H1 (cell line): ENCODE results near the gene TK1. TPM values are rescaled to one million over a fixed set of nuclear protein-coding genes. Genes with fewer than 3 reads are reported as not detected.
A peak's percentile ranks its signal among the peaks of the same experiment; 100 is the strongest.

Experiments
- CTCF ChIA-PET: fragments of 300-600 bp; sonication (Branson Sonifier 250); formaldehyde crosslinking; loops from one replicate; lab custom pipeline; 2021; ENCODE audit not compliant: partially characterized antibody; lab: Charles Lee
- POLR2A ChIA-PET: fragments of 300-600 bp; sonication (Branson Sonifier 250); formaldehyde crosslinking; loops from one replicate; lab custom pipeline; 2021; ENCODE audit warnings: inconsistent platforms; ENCODE audit not compliant: partially characterized antibody; lab: Charles Lee
- DNase-seq, 2 experiments: peaks; one replicate each; pipeline versions ENCODE4 v3.0.0 to v3.0.0-alpha.2; 2010 to 2022; ENCODE audit warnings: low spot score in 2 of 2, low read depth in 1 of 2, mixed read lengths in 1 of 2
- FAIRE-seq: peaks from 2 replicates; lab custom pipeline; 2011; peaks lifted over from hg19 to GRCh38; lab: Jason Lieb, UNC
- H2AFZ ChIP-seq: 2 replicates; pipeline ENCODE4 v1.8.1; 2012; ENCODE audit warnings: low read length, inconsistent platforms
- H2AK5ac ChIP-seq: 2 replicates; pipeline ENCODE4 v1.6.1; 2013; ENCODE audit warnings: low read depth, low read length
- H2BK120ac ChIP-seq: replicated peaks from 2 replicates; pipeline ENCODE3; 2013; ENCODE audit warnings: low read depth, low read length, inconsistent platforms
- H2BK12ac ChIP-seq: 2 replicates; pipeline ENCODE4 v1.6.1; 2013; ENCODE audit warnings: low read depth, low read length
- H2BK15ac ChIP-seq: 2 replicates; pipeline ENCODE4 v1.6.1; 2013; ENCODE audit warnings: low read length
- H2BK20ac ChIP-seq: 2 replicates; pipeline ENCODE4 v1.6.1; 2013; ENCODE audit warnings: low read length
- H2BK5ac ChIP-seq: 2 replicates; pipeline ENCODE4 v1.6.1; 2013; ENCODE audit warnings: low read depth, low read length
- H3K14ac ChIP-seq: 2 replicates; pipeline ENCODE4 v1.6.1; 2013; ENCODE audit warnings: inconsistent platforms; ENCODE audit not compliant: insufficient read length
- H3K18ac ChIP-seq: 2 replicates; pipeline ENCODE4 v1.6.1; 2013; ENCODE audit warnings: low read length; ENCODE audit errors: extremely low read depth
- H3K23ac ChIP-seq: 2 replicates; pipeline ENCODE4 v1.6.1; 2013; ENCODE audit warnings: inconsistent platforms; ENCODE audit not compliant: insufficient read length
- H3K23me2 ChIP-seq: 2 replicates; pipeline ENCODE4 v1.6.1; 2013; ENCODE audit warnings: low read depth, low read length
- H3K27ac ChIP-seq: 2 replicates; pipeline ENCODE4 v1.6.1; 2011; ENCODE audit warnings: low read depth, low read length, inconsistent platforms
- H3K27me3 ChIP-seq, 4 experiments: replicated peaks in 1 of 4; 1 replicate in 1 of 4; 2 replicates in 3 of 4; pipeline versions ENCODE4 v1.6.1 to v1.8.1; 2011 to 2013; ENCODE audit warnings: low read length in 3 of 4, mild to moderate bottlenecking in 3 of 4, inconsistent platforms in 2 of 4, mixed read lengths in 2 of 4, moderate library complexity in 1 of 4; ENCODE audit not compliant: control insufficient read depth in 3 of 4, insufficient read depth in 3 of 4; ENCODE audit errors: extremely low read depth in 1 of 4
- H3K36me3 ChIP-seq, 4 experiments: 2 replicates each; pipeline versions ENCODE4 v1.6.1 to v1.8.1; 2011 to 2013; ENCODE audit warnings: mild to moderate bottlenecking in 4 of 4, low read length in 3 of 4, moderate library complexity in 2 of 4, control low read depth in 1 of 4, inconsistent platforms in 1 of 4; ENCODE audit not compliant: insufficient read depth in 4 of 4, control insufficient read depth in 2 of 4
- H3K4ac ChIP-seq: replicated peaks from 2 replicates; pipeline ENCODE3; 2013; ENCODE audit warnings: low read length, low read depth, mixed read lengths, inconsistent platforms; ENCODE audit not compliant: insufficient read length
- H3K4me1 ChIP-seq, 4 experiments: replicated peaks in 1 of 4; 1 replicate in 1 of 4; 2 replicates in 3 of 4; pipeline versions ENCODE4 v1.6.1 to v1.8.1; 2011 to 2013; ENCODE audit warnings: low read length in 3 of 4, inconsistent platforms in 2 of 4, mixed read lengths in 1 of 4; ENCODE audit not compliant: insufficient read depth in 4 of 4, control insufficient read depth in 3 of 4
- H3K4me2 ChIP-seq, 2 experiments: 2 replicates each; pipeline versions ENCODE4 v1.6.1 to v1.8.1; 2011 to 2013; ENCODE audit warnings: low read depth in 2 of 2, low read length in 2 of 2, control low read depth in 1 of 2, inconsistent platforms in 1 of 2, mild to moderate bottlenecking in 1 of 2; ENCODE audit not compliant: insufficient read depth in 1 of 2
- H3K4me3 ChIP-seq, 4 experiments: fragments of 200-600, 300-600 bp in 1 of 4; sonication (generic), shearing (Covaris generic), sonication (Bioruptor Twin) in 1 of 4; 2 replicates each; pipeline versions ENCODE4 v1.5.1 to v1.8.1; 2011 to 2016; ENCODE audit warnings: low read length in 4 of 4, low read depth in 3 of 4, control low read depth in 2 of 4, inconsistent platforms in 2 of 4, mild to moderate bottlenecking in 2 of 4, mixed read lengths in 1 of 4, moderate library complexity in 1 of 4; ENCODE audit not compliant: insufficient read depth in 2 of 4; ENCODE audit errors: extremely low read depth in 1 of 4
- H3K56ac ChIP-seq: replicated peaks from 2 replicates; pipeline ENCODE3; 2013; ENCODE audit warnings: low read depth, mild to moderate bottlenecking, mixed read lengths, low read length, inconsistent platforms; ENCODE audit not compliant: insufficient read length
- H3K79me1 ChIP-seq: 2 replicates; pipeline ENCODE4 v1.6.1; 2013; ENCODE audit warnings: low read depth, low read length, control low read depth
- H3K79me2 ChIP-seq, 2 experiments: 2 replicates each; pipeline versions ENCODE4 v1.6.1 to v1.8.1; 2012 to 2013; ENCODE audit warnings: low read length in 2 of 2, mild to moderate bottlenecking in 2 of 2, inconsistent platforms in 1 of 2; ENCODE audit not compliant: insufficient read depth in 2 of 2, control insufficient read depth in 1 of 2
- H3K9ac ChIP-seq, 4 experiments: replicated peaks in 1 of 4; 1 replicate in 1 of 4; 2 replicates in 3 of 4; pipeline versions ENCODE4 v1.6.1 to v1.8.1; 2011 to 2013; ENCODE audit warnings: low read depth in 3 of 4, low read length in 3 of 4, control low read depth in 2 of 4, mild to moderate bottlenecking in 2 of 4, moderate library complexity in 2 of 4, inconsistent platforms in 1 of 4; ENCODE audit errors: extremely low read depth in 1 of 4
- H3K9me3 ChIP-seq, 2 experiments: 2 replicates each; pipeline versions ENCODE4 v1.6.1 to v1.8.1; 2012 to 2013; ENCODE audit warnings: mild to moderate bottlenecking in 2 of 2, moderate library complexity in 2 of 2, control low read depth in 1 of 2, inconsistent platforms in 1 of 2, low read depth in 1 of 2, low read length in 1 of 2, mixed read lengths in 1 of 2; ENCODE audit not compliant: insufficient read depth in 2 of 2
- H4K20me1 ChIP-seq, 2 experiments: replicated peaks in 1 of 2; 2 replicates each; pipeline versions ENCODE3 to v1.8.1; 2011 to 2013; ENCODE audit warnings: inconsistent platforms in 2 of 2, low read length in 2 of 2, mild to moderate bottlenecking in 1 of 2; ENCODE audit not compliant: insufficient read depth in 2 of 2, control insufficient read depth in 1 of 2
- H4K5ac ChIP-seq: 2 replicates; pipeline ENCODE4 v1.6.1; 2013; ENCODE audit warnings: low read length, low read depth, mixed read lengths, inconsistent platforms; ENCODE audit not compliant: insufficient read length
- H4K8ac ChIP-seq: 2 replicates; pipeline ENCODE4 v1.8.0; 2013; ENCODE audit warnings: mild to moderate bottlenecking, moderate library complexity, low read length, inconsistent platforms; ENCODE audit not compliant: insufficient read depth; ENCODE audit errors: extremely low read depth
- H4K91ac ChIP-seq: replicated peaks from 2 replicates; pipeline ENCODE3; 2013; ENCODE audit warnings: low read length, mixed read lengths, inconsistent platforms; ENCODE audit not compliant: insufficient read length
- BACH1 ChIP-seq: IDR thresholded peaks from 2 replicates; pipeline ENCODE4 v1.6.1; 2012; ENCODE audit warnings: low read length, improper control_type of control experiment
- CHD2 ChIP-seq: IDR thresholded peaks from 2 replicates; pipeline ENCODE4 v1.6.1; 2012; ENCODE audit warnings: low read length, improper control_type of control experiment
- GTF2F1 ChIP-seq: IDR thresholded peaks from 2 replicates; pipeline ENCODE4 v1.6.1; 2012; ENCODE audit warnings: low read depth, low read length, improper control_type of control experiment, borderline replicate concordance
- JUND ChIP-seq: IDR thresholded peaks from 2 replicates; pipeline ENCODE4 v1.6.1; 2011; ENCODE audit warnings: mild to moderate bottlenecking, improper control_type of control experiment, low read length
- POLR2A ChIP-seq, 2 experiments: IDR thresholded peaks; 1 replicate in 1 of 2; 2 replicates in 1 of 2; pipeline ENCODE4 v1.6.1; 2011; ENCODE audit warnings: low read depth in 2 of 2, low read length in 2 of 2, mild to moderate bottlenecking in 2 of 2; ENCODE audit errors: control extremely low read depth in 1 of 2
- SIX5 ChIP-seq: IDR thresholded peaks from 2 replicates; pipeline ENCODE4 v1.6.1; 2011; ENCODE audit warnings: mild to moderate bottlenecking, low read depth, low read length
- SP2 ChIP-seq: IDR thresholded peaks from 2 replicates; pipeline ENCODE4 v1.6.1; 2012; ENCODE audit warnings: mild to moderate bottlenecking, low read length, inconsistent platforms
- TAF7 ChIP-seq: optimal IDR thresholded peaks from 2 replicates; pipeline ENCODE3; 2011; ENCODE audit warnings: low read depth, mild to moderate bottlenecking, inconsistent platforms, low read length, moderate library complexity, borderline replicate concordance
- TCF12 ChIP-seq: IDR thresholded peaks from 2 replicates; pipeline ENCODE4 v1.6.1; 2011; ENCODE audit warnings: low read depth, mild to moderate bottlenecking, low read length
- WGBS, 2 experiments: shearing (Covaris generic) in 1 of 2; methylation state at CpG; one replicate each; pipeline versions ENCODE4 v1.1.6 to v1.1.7; 2013 to 2015; ENCODE audit warnings: low lambda C conversion rate in 2 of 2, mixed read lengths in 2 of 2, inconsistent platforms in 1 of 2, low coverage in 1 of 2, missing lambda C conversion rate in 1 of 2; ENCODE audit not compliant: insufficient replicate concordance in 2 of 2, insufficient coverage in 1 of 2, insufficient read length in 1 of 2; ENCODE audit errors: extremely low coverage in 1 of 2, missing lambda C conversion rate in 1 of 2; 5-methylcytosine and 5-hydroxymethylcytosine counted together
- polyA plus RNA-seq, 7 experiments: library from polyadenylated mRNA; depleted of rRNA in 3 of 7; stranded (reverse) in 5 of 7; unstranded in 2 of 7; fragments of >200 nt in 5 of 7; fragments of 200-250 nt in 2 of 7; gene quantifications; 1 replicate in 5 of 7; 2 replicates in 1 of 7; 4 replicates in 1 of 7; pipeline versions ENCODE4 v1.2.1 to v1.2.3, GENCODE V29; 2011 to 2013; ENCODE audit warnings: missing spikeins in 2 of 7, mixed read lengths in 2 of 7
- total RNA-seq: library from RNA; stranded (reverse); fragmentation: NEBNext Ultra II Directional; extraction: Animal tissue kit (Norgen Biotek cat#: 25700); gene quantifications from 2 replicates; pipeline ENCODE4 v1.2.1, GENCODE V29; 2021

TK1 gene
- total and polyA plus RNA-seq, 2 of the 8 experiments (the other 6 are each of a cell fraction or from before 2014, with no cell fraction given): 66.9 to 147 TPM

DNA sequence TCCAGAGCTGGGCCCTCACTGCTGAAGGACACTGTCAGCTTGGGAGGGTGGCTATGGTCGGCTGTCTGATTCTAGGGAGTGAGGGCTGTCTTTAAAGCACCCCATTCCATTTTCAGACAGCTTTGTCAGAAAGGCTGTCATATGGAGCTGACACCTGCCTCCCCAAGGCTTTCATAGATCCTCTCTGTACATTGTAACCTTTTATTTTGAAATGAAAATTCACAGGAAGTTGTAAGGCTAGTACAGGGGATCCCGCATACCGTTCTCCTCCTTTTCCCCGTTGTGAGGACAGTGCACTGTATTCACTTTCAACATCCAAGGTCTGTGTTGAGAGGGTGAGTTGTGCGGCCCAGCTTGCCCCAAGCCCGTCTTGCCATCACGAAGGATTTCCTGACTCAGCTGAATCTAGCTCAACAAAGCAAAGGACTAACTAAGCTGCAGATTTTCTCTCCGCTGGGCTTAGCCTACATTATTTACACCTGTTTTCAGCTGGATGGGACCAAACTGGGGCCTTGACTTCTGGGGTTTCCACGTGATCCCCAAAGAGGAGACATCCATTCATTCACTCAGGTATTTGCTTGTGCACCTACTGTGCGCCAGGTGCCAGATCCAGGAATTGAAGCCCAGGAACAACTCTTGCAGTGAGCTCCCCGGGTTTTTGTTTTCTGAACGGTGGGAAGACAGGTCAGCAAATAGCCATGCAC, 39.4 kb upstream of the TK1 start:
- H3K36me3 ChIP-seq: peaks cover 13 to 25% (median 22%) of the 10 kb centered on the region in 4 experiments
- H2BK5ac ChIP-seq: no peak overlapping the region
- H3K18ac ChIP-seq: no peak overlapping the region
- no peaks in the 10 kb centered on the region for H3K23me2 ChIP-seq
- no peak overlapping the region for H2BK12ac ChIP-seq
- H3K27me3 ChIP-seq: peaks cover 0 to 10% (median 7%) of the 10 kb centered on the region in 4 experiments; a peak in 6 of 7 replicates
- H3K9ac ChIP-seq: no peak overlapping the region
- H3K56ac ChIP-seq: no peak overlapping the region
- no peak overlapping the region for H3K4me2 ChIP-seq
- FAIRE-seq (no peak), DNase-seq (no peak)
- H4K5ac ChIP-seq: no peak overlapping the region
- H2AFZ ChIP-seq: no peak overlapping the region
- no peak overlapping the region for H2BK20ac ChIP-seq
- no peak overlapping the region for H3K4ac ChIP-seq
- H2BK15ac ChIP-seq: no peak overlapping the region
- ChIA-PET CTCF (interaction anchor here (0.7 to 3.3 kb wide), 10 partner anchors 11 to 209 kb away, joined by 3 to 27 read pairs (median 3); partner anchors contain the start of genes AFMID and TK1), POLR2A (interaction anchor here (1.1 to 4.1 kb wide), 15 partner anchors 8 to 202 kb away, joined by 3 to 19 read pairs (median 4); partner anchors contain the start of genes AFMID and TK1)
- no peaks in the 10 kb centered on the region for H3K79me1 ChIP-seq
- no peak overlapping the region for H3K27ac ChIP-seq
- peaks cover 0 to 3% (median 2%) of the 10 kb centered on the region in 4 experiments; a peak in 5 of 7 replicates for H3K4me1 ChIP-seq
- no peak overlapping the region for H3K23ac ChIP-seq
- H3K4me3 ChIP-seq: no peak overlapping the region
- no peak overlapping the region for H4K91ac ChIP-seq
- peaks cover 0 to 1% of the 10 kb centered on the region in 2 experiments for H4K20me1 ChIP-seq
- 79% methylated on average over 12 of the region's 12 CpGs; no CpG with 5 or more reads in 1 of the 2 experiments for WGBS, 2 experiments
- H4K8ac ChIP-seq: 0 out of 2 replicates have a peak overlapping the region, but pooled peaks have one; percentile 6
- no peak overlapping the region for H2AK5ac ChIP-seq
- H2BK120ac ChIP-seq: no peak overlapping the region
- H3K79me2 ChIP-seq: no peaks in the 10 kb centered on the region
- no peak overlapping the region for H3K14ac ChIP-seq
- no peaks in the 10 kb centered on the region for H3K9me3 ChIP-seq
- TF ChIP-seq SP2 (no peak), TCF12 (no peak), GTF2F1 (no peak), POLR2A (IDR thresholded peaks at IDR 0.05; ENCODE audit: control extremely low read depth in 1 of 2, low read depth in 2 of 2, low read length in 2 of 2) (0 out of 3 replicates have a peak, but pooled peaks of 1 of the 2 experiments have one; percentile 23), CHD2 (no peak), TAF7 (no peak), BACH1 (no peak), JUND (no peak), SIX5 (no peak)
